Measurements from ENCODE around the gene PITPNC1.

PITPNC1 gene

DNA sequence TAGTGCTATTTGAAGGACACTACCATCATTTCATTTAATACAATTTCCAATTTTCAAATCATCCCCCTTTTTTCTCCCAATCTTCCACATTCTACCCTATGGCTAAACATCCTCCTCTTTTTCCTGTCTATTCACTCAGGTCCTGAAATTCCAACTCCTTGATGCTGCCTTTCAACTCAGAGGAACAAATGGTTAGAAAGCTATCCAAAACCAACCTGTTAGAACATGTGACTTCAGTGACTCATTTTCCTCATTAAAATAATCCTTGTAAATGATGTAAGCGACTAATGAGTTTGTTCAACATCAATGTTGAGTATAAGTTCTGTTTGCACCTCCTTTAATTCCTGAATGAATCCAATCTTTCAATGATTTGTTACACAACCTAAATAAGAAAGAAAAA, 16.2 kb upstream of the PITPNC1 start:
- TF ChIP-seq, protein P1, sequence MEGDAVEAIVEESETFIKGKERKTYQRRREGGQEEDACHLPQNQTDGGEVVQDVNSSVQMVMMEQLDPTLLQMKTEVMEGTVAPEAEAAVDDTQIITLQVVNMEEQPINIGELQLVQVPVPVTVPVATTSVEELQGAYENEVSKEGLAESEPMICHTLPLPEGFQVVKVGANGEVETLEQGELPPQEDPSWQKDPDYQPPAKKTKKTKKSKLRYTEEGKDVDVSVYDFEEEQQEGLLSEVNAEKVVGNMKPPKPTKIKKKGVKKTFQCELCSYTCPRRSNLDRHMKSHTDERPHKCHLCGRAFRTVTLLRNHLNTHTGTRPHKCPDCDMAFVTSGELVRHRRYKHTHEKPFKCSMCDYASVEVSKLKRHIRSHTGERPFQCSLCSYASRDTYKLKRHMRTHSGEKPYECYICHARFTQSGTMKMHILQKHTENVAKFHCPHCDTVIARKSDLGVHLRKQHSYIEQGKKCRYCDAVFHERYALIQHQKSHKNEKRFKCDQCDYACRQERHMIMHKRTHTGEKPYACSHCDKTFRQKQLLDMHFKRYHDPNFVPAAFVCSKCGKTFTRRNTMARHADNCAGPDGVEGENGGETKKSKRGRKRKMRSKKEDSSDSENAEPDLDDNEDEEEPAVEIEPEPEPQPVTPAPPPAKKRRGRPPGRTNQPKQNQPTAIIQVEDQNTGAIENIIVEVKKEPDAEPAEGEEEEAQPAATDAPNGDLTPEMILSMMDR (IDR thresholded peaks at IDR 0.05; ENCODE audit: low read depth, low read length): no peak
- no peak for DNase-seq (ENCODE audit: low read depth in 2 of 2)
- no peak overlapping the region for H3K4me3 ChIP-seq (replicated peaks in 1 of 2; ENCODE audit: low read depth in 2 of 2, low read length in 2 of 2)

DNA sequence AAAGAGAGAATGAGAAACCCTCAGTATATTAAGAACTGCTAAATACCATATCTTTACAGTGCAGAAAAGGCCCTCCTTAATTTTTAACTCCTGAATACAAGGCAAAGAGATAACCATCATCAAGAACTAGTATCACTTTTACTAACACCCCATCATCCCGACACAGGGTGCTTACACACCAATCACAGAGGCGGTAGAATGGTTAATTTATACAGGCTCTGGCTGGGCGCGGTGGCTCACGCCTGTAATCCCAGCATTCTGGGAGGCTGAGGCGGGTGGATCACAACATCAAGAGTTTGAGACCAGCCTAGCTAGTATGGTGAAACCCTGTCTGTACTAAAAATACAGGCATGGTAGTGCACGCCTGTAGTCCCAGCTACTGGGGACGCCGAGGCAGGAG, 14.9 kb upstream of the PITPNC1 start:
- TF ChIP-seq, protein P1 (IDR thresholded peaks at IDR 0.05; ENCODE audit: low read depth, low read length): no peak
- DNase-seq (ENCODE audit: low read depth in 2 of 2): no peak
- no peak overlapping the region for H3K4me3 ChIP-seq (replicated peaks in 1 of 2; ENCODE audit: low read depth in 2 of 2, low read length in 2 of 2)

DNA sequence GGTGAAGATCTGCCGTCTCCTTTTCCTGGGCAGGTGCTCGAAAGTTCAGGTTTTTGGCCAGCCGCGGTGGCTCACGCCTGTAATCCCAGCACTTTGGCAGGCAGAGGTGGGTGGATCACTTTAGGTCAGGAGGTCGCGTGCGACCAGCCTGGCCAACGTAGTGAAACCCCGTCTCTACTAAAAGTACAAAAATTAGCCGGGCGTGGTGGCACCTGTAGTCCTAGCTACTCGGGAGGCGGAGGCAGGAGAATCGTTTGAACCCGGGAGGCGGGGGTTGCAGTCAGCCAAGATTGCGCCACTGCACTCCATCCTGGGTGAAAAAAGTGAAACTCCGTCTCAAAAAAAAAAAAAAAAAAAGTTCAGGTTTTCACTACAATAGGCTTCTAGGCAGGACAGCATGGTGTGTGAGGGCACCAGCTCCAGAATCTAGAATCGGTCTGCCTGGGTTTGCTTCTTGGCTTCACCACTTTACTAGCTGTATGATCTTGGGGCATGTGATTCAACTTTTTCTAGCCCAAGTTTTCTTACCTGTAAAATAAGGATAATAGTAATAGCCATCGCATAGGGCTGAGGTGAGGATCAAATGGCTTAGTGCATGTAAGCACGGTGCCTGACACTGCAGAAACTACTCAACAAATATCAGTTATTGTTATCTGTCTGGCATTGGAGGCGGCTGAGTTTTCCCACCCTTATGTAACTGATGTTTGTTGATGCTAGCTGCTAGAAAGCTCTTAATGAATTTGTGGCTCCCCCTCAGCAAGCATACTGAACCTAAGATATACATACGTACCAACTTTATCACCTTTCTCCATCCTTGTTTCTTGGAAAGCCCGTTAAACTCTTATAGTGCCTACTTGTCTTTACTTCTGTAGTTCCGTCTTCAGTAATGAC, 12.0 kb upstream of the PITPNC1 start:
- peak overlapping the region; percentile 86 to 96 for H3K4me3 ChIP-seq (replicated peaks in 1 of 2; ENCODE audit: low read depth in 2 of 2, low read length in 2 of 2)
- no peak for DNase-seq (ENCODE audit: low read depth in 2 of 2)
- TF ChIP-seq, protein P1 (IDR thresholded peaks at IDR 0.05; ENCODE audit: low read depth, low read length): no peak

GRCh38 chr17:67365738-67366192, 11.3 kb upstream of the PITPNC1 start:
- TF ChIP-seq, protein P1 (IDR thresholded peaks at IDR 0.05; ENCODE audit: low read depth, low read length): no peak
- H3K4me3 ChIP-seq (replicated peaks in 1 of 2; ENCODE audit: low read depth in 2 of 2, low read length in 2 of 2): peak overlapping the region; percentile 86 to 96
- DNase-seq (ENCODE audit: low read depth in 2 of 2): peak; percentile 63 to 86

DNA sequence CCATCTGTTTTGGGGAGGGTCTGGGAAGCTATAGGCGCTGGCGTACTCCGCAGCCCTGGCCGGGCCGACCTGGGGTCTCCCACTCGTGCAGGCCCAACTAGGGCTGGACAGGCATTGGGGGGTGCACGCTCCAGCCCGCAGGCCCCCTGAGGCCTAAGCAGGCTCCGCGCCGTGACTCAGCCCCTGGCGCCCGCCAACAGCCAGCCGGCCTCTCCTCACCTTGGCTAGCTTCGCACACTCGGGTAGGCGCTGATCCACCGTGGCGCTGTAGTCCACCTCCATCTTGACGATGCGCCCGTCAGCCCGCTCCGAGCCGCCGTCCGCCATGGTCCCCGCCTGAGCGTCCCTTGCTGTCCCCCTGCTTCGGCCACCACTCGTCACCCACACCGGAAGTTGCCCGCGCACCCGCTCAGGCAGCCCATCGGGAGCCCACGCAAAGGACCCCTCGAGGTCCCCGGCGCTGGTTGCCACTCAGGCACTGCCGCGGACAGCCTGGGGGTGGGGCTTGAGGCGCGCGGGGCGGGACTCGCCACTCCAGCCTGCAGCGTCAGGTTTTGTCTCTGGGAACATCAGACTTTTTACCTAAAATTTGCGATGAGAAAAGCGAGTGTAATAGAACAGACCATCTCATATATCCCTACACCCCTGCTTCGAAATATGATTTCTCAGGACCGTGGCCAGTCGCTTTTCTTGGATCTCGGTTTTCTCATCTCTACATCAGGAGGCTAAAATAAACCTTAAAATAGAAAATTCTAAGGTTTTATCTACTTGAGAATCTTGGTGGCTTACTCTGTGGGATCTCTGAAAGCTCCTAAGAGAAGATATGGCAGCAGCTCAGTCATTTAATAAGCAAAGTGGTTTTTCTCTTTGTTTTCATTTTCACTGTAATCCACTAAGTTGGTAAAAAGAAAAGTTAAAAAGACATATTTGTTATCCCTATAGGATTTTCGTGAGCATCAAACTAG, 10.6 kb upstream of the PITPNC1 start, which contains the start of gene PSMD12:
Gene PSMD12 (minus strand): TSS at position 385 of the 965 bp plus-strand sequence. CDS start 58 bp downstream, at position 327.
- H3K4me3 ChIP-seq (replicated peaks in 1 of 2; ENCODE audit: low read depth in 2 of 2, low read length in 2 of 2): peak within 1 kb of the TSS; percentile 86 to 96
- TF ChIP-seq, protein P1 (IDR thresholded peaks at IDR 0.05; ENCODE audit: low read depth, low read length): no peak
- DNase-seq (ENCODE audit: low read depth in 2 of 2): peak; percentile 92 to 93

DNA sequence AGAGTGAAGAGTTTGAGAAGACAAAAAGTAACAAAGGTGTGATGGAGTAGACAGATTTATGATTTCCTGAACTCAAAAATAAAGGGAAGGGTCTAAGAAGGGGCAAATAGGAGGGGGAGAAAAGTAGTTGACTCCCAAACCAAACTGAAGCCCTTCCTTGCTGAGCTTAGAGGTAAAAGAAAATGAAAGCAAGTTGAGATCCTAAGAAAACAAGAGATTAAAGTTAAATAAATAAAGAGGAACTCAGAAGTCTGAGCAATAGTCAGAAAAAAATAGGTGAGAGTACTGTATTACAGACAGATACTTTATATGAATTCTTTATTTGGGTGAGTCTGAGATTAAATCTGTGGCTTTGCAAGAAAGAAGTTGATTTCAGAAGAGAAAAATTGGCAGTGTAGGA, 7.4 kb upstream of the PITPNC1 start:
- H3K4me3 ChIP-seq (replicated peaks in 1 of 2; ENCODE audit: low read depth in 2 of 2, low read length in 2 of 2): no peak overlapping the region
- TF ChIP-seq, protein P1 (IDR thresholded peaks at IDR 0.05; ENCODE audit: low read depth, low read length): no peak
- DNase-seq (ENCODE audit: low read depth in 2 of 2): no peak

All from cardiac fibroblast (primary cell).